ENCODE data around the gene INPP5D. TPM values are rescaled to one million over a fixed set of nuclear protein-coding genes. Genes with fewer than 3 reads are reported as not detected.

The INPP5D gene
- total and polyA plus RNA-seq, 2 of the 13 experiments (the other 11 are each of a cell fraction or from before 2014, with no cell fraction given) = 16.7 to 18.0 TPM

GRCh38 chr2:233060980-233061590 lies 943 bp downstream of the INPP5D start:
- intact Hi-C loops (cut with micrococcal nuclease; ENCODE audit: unreplicated experiment) (loop anchor here (1.0 to 5.0 kb wide), 3 partner anchors 61 to 204 kb away; no protein-coding TSS in a partner anchor), in situ Hi-C loops (cut with HindIII; ENCODE audit: extremely low pct_ligation_motif_present, low pct_unique_long_range_greater_than_20kb) (no loop called here)
- peak; percentile 22 for TF ChIP-seq PCBP2 (optimal IDR thresholded peaks at IDR 0.05; ENCODE audit: low read depth, low read length, poor library complexity, severe bottlenecking)
- TF ChIP-seq ZNF629 (CRISPR knock-in tag; conservative IDR thresholded peaks at IDR 0.05) = no peak
- TF ChIP-seq ZMAT3 (CRISPR knock-in tag; conservative IDR thresholded peaks at IDR 0.05) = 0 out of 2 replicates have a peak, but pooled peaks have one; percentile 44
- no peak for TF ChIP-seq HOXA9 (CRISPR knock-in tag; IDR thresholded peaks at IDR 0.05; ENCODE audit: borderline replicate concordance)
- 0 out of 2 replicates have a peak, but pooled peaks have one; percentile 19 for TF ChIP-seq ZNF567 (CRISPR knock-in tag; IDR thresholded peaks at IDR 0.05; ENCODE audit: borderline replicate concordance)
- ChIA-PET CTCF (ENCODE audit: low intra/inter-chr PET ratio, low total read pairs) (no interaction called here), POLR2A (interaction anchor here (0.6 to 4.0 kb wide), 15 partner anchors 11 to 206 kb away, joined by 3 to 40 read pairs (median 4); partner anchors contain the start of genes ATG16L1 and NGEF)
- peak overlapping the region; percentile 72 for H3K9ac ChIP-seq (ENCODE audit: insufficient read depth, low read depth, low read length)
- H3K4me2 ChIP-seq (ENCODE audit: low read depth, low read length) = peak overlapping the region; percentile 97
- H3K4me3 ChIP-seq (replicated peaks in 1 of 3; ENCODE audit: insufficient read depth in 1 of 3, low read depth in 2 of 3, low read length in 3 of 3) = peak overlapping the region; percentile 66 to 87 (median 80)
- ATAC-seq (no peak), DNase-seq (ENCODE audit: low spot score) (no peak), FAIRE-seq (no peak)
- H3K36me3 ChIP-seq (replicated peaks in 1 of 2; ENCODE audit: control insufficient read depth in 1 of 2, insufficient read depth in 2 of 2, low read length in 2 of 2) = no peaks in the 10 kb centered on the region
- H3K27ac ChIP-seq (ENCODE audit: extremely low read length, insufficient read depth, low read length) = peak overlapping the region; percentile 82
- peaks cover 70% of the 10 kb centered on the region for H3K4me1 ChIP-seq (ENCODE audit: insufficient read depth, low read length)
- no peaks in the 10 kb centered on the region for H3K9me3 ChIP-seq (ENCODE audit: low read length)
- H3K79me2 ChIP-seq (ENCODE audit: insufficient read depth, low read length) = no peaks in the 10 kb centered on the region
- 0 out of 2 replicates have a peak, but pooled peaks cover 3% of the 10 kb centered on the region for H4K20me1 ChIP-seq (ENCODE audit: insufficient read depth, low read length)
- no TSS peak for BruUV-seq (replicated peaks)
- peak overlapping the region; percentile 24 for H2AFZ ChIP-seq (ENCODE audit: low read length)
- 5% methylated on average over 9 of the region's 10 CpGs for WGBS (ENCODE audit: low lambda C conversion rate)
- no peaks in the 10 kb centered on the region; a peak in 1 of 5 replicates for H3K27me3 ChIP-seq (ENCODE audit: control insufficient read depth in 1 of 2, insufficient read depth in 2 of 2, low read length in 2 of 2)
